ENCODE results near the gene TP53BP1.

TP53BP1 gene

DNA sequence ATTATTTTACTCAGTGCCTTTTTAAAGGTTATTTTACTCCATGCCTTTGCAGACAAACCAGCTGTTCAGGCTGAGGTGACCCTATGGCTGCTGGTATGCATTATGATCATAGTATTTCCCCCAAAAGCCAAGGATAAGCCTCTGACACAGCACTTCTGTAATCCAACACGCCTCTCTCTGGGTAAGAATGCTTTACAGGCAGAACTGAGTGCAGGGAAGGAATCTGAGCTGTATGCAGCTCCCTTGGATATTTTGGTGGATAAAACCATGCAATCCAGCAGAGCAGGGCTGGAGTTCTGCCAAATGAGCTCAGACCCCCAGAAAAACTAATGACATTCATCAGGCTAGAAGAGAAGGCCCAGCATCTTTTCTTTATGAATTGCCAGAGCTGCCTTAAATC lies 12.8 kb upstream of the TP53BP1 start:
- no peak overlapping the region for H3K27ac ChIP-seq
- TF ChIP-seq, protein P1, sequence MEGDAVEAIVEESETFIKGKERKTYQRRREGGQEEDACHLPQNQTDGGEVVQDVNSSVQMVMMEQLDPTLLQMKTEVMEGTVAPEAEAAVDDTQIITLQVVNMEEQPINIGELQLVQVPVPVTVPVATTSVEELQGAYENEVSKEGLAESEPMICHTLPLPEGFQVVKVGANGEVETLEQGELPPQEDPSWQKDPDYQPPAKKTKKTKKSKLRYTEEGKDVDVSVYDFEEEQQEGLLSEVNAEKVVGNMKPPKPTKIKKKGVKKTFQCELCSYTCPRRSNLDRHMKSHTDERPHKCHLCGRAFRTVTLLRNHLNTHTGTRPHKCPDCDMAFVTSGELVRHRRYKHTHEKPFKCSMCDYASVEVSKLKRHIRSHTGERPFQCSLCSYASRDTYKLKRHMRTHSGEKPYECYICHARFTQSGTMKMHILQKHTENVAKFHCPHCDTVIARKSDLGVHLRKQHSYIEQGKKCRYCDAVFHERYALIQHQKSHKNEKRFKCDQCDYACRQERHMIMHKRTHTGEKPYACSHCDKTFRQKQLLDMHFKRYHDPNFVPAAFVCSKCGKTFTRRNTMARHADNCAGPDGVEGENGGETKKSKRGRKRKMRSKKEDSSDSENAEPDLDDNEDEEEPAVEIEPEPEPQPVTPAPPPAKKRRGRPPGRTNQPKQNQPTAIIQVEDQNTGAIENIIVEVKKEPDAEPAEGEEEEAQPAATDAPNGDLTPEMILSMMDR (conservative IDR thresholded peaks at IDR 0.05), result no peak
- no peak for TF ChIP-seq ZFX (IDR thresholded peaks at IDR 0.05)

DNA sequence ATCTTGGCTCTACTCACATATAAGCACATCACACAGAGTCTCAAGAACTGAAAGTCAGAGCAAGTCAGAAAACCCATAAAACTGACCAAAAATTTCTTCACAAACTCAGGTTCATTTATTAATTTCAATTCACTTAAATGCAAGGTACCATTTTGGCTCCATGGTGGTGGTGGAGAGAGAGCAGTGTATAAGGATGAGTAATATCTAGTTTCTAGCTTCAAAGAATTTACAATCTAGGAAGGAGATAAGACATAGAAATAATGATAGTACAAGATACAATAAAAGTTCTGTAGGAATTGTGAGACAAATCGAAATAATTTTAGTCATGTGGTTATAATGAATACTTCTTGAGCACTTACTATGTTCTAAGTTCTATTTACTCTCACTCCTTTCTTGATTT lies 6.7 kb upstream of the TP53BP1 start:
- TF ChIP-seq ZFX (IDR thresholded peaks at IDR 0.05), result no peak

DNA sequence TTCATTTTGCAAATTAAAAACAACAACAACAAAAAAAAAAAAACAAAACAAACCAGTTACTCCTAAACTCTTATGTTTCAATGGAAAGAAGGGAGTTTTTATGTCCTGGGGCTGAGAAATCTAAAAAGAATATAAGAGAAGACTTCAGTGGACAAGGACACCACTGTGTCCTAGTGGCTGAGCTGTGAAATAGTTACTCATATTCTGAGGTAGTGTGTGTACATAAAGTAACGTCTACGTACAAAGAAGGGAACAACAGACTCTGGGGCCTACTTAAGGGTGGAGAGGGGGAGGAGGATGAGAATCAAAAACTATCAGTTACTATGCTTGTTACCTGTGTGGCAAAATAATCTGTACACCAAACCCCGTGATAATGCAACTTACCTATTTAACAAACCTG lies 6.0 kb upstream of the TP53BP1 start:
- no peak for TF ChIP-seq ZFX (IDR thresholded peaks at IDR 0.05)
- TF ChIP-seq, protein P1 (conservative IDR thresholded peaks at IDR 0.05), result no peak
- no peak overlapping the region for H3K27ac ChIP-seq

More for the DNA sequence above, 6.7 kb upstream of the TP53BP1 start:
- no peak overlapping the region for H3K27ac ChIP-seq

- peak overlapping the region; percentile 68; the same call in 1 of the 2 replicates for H3K27ac ChIP-seq
- TF ChIP-seq, protein P1 (conservative IDR thresholded peaks at IDR 0.05), result no peak
- no peak for TF ChIP-seq ZFX (IDR thresholded peaks at IDR 0.05)
These were observed 932 bp upstream of the TP53BP1 start for GRCh38 chr15:43493703-43494472.

DNA sequence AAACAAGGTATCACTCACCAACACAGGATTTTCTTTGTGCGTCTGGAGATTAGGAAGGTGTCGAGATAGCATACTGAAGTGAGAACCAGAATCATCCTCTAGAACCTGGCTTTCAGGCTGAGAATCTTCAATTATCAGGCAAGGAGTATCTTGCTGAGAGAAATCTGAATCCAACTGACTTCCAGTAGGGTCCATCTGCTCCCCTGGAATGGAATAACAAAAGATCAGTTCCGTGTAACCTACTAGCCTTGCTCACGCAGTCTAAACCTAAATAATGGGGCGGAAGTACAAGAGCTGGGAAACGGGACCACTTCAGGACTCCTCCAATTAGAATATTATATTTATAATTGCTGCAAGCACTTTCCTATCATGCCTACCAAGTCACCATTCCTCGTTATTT lies 690 bp downstream of the TP53BP1 start:
- peak overlapping the region; percentile 68 for H3K27ac ChIP-seq
- TF ChIP-seq, protein P1 (conservative IDR thresholded peaks at IDR 0.05), result no peak
- no peak for TF ChIP-seq ZFX (IDR thresholded peaks at IDR 0.05)

DNA sequence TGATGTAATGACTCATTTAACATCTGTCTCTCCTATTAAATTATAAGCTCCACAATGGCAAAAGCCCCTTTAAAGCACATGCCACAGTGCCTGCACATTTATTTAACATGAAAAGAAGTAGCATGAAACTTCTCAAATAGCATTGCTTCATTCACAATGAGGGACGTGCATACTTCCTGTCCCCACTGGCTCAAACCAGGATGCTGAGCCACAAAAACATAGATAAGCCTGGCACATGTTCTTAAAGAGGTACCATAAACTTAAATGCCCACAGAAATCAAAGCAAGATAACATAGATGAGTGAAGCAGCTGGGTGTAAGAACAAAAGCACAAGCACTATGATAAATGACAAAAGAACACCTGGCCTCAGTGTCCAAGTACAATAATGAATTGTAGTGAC lies 3.8 kb downstream of the TP53BP1 start:
- TF ChIP-seq, protein P1 (conservative IDR thresholded peaks at IDR 0.05), result no peak
- no peak for TF ChIP-seq ZFX (IDR thresholded peaks at IDR 0.05)
- no peak overlapping the region for H3K27ac ChIP-seq

- TF ChIP-seq ZFX (IDR thresholded peaks at IDR 0.05), result no peak
- TF ChIP-seq, protein P1 (conservative IDR thresholded peaks at IDR 0.05), result no peak
These were observed 4.2 kb downstream of the TP53BP1 start for GRCh38 chr15:43488790-43489189.

More at GRCh38 chr15:43488790-43489189, 4.2 kb downstream of the TP53BP1 start:
- H3K27ac ChIP-seq, result no peak overlapping the region
